Measurements from ENCODE around the gene ACTR10.

DNA sequence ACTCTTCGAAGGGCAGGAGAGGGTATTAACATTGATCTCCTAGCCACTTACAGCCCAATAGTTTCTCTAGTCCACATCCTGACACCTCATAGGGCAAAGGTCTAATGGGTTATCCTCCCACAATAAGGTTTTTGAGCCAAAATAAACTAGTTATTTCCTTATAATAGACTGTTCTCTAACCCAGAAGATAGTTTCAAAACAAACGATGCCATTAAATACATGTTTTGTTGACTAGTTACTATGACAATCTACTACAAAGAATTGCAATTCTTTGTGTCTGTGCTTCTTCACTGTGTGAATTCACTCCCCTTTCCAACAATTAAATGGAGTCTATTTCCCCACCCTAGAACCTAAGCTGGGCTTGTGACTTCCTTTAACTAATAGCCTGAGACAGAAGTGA is 6.4 kb upstream of the ACTR10 start:
- TF ChIP-seq, protein P1, sequence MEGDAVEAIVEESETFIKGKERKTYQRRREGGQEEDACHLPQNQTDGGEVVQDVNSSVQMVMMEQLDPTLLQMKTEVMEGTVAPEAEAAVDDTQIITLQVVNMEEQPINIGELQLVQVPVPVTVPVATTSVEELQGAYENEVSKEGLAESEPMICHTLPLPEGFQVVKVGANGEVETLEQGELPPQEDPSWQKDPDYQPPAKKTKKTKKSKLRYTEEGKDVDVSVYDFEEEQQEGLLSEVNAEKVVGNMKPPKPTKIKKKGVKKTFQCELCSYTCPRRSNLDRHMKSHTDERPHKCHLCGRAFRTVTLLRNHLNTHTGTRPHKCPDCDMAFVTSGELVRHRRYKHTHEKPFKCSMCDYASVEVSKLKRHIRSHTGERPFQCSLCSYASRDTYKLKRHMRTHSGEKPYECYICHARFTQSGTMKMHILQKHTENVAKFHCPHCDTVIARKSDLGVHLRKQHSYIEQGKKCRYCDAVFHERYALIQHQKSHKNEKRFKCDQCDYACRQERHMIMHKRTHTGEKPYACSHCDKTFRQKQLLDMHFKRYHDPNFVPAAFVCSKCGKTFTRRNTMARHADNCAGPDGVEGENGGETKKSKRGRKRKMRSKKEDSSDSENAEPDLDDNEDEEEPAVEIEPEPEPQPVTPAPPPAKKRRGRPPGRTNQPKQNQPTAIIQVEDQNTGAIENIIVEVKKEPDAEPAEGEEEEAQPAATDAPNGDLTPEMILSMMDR (IDR thresholded peaks at IDR 0.05; ENCODE audit: insufficient read depth, low read depth, low read length) = no peak
- TF ChIP-seq EZH2 (IDR thresholded peaks at IDR 0.05; ENCODE audit: insufficient read depth, low read length) = no peak
